ENCODE measurements around the gene FLT3.

GRCh38 chr13:28131646-28132045 is 31.3 kb upstream of the FLT3 start:
- TF ChIP-seq, protein P1, sequence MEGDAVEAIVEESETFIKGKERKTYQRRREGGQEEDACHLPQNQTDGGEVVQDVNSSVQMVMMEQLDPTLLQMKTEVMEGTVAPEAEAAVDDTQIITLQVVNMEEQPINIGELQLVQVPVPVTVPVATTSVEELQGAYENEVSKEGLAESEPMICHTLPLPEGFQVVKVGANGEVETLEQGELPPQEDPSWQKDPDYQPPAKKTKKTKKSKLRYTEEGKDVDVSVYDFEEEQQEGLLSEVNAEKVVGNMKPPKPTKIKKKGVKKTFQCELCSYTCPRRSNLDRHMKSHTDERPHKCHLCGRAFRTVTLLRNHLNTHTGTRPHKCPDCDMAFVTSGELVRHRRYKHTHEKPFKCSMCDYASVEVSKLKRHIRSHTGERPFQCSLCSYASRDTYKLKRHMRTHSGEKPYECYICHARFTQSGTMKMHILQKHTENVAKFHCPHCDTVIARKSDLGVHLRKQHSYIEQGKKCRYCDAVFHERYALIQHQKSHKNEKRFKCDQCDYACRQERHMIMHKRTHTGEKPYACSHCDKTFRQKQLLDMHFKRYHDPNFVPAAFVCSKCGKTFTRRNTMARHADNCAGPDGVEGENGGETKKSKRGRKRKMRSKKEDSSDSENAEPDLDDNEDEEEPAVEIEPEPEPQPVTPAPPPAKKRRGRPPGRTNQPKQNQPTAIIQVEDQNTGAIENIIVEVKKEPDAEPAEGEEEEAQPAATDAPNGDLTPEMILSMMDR (IDR thresholded peaks at IDR 0.05), result no peak
- TF ChIP-seq POLR2A (IDR thresholded peaks at IDR 0.05), result no peak

All from testis (tissue), 2 donors.